HG03045 (cell line): ENCODE measurements around the gene CADPS.

ENCODE experiments used
- ATAC-seq: cut with Tn5 transposase; IDR thresholded peaks from one replicate; pipeline ENCODE4 v1.9.1; 2021; ENCODE audit warnings: mild to moderate bottlenecking, moderate library complexity; ENCODE audit not compliant: unreplicated experiment

The CADPS gene

DNA sequence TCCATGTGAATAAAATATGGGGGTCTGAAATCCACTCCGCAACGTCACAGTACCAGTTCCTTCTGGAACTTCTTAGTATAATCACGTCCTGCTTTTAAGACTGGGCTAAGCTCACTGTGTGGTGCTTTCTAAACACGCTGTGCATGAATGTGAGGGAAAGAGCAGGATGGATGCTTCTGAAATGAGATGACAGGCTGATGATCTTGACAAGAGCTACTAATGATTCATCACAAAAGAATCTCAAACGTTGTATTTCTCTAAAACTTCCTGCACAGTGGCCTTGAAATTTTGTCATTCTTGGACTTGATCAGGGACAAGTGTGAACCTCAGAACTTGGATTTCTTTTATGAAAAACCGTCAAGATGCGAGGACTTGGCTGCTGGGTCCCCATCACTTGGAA is 221.4 kb downstream of the CADPS start:
- no peak for ATAC-seq

DNA sequence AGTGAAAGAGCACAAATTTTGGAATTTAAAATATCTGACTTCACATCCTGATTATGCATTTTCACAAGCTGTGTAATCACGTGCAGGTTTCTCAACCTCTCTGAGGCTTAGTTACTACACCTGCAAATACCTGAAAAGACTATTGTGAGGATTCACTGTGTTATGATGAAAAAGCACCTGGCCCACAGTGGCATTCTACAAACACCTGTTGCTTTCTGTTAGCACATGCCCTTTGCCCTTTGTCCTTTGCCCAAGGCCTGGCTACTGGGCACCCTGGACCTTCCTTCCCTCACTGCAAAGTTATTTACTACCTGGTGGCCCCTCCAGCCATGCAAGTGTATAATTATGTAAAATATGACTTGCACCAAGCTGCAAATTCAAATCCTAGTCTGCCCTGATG is 227.5 kb downstream of the CADPS start:
- ATAC-seq: no peak

DNA sequence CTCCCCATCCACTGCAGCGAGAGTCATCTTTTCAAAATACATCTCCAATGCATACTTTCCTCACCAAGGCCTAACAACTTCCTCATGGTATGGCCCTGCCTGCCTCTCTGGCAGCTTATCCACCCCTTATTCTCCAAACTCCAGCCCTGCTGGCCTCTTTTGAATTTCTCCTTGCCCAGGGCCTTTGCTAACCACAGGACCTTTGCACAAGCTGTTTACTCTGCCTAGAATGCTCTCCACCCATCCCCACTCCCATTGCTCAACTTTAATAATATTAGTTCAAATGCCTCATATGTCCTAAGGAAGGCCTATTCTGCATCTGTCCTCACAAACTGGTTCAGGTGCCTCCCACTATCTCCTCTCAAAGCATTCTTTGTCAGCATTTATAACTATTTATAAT is 230.7 kb downstream of the CADPS start:
- no peak for ATAC-seq

DNA sequence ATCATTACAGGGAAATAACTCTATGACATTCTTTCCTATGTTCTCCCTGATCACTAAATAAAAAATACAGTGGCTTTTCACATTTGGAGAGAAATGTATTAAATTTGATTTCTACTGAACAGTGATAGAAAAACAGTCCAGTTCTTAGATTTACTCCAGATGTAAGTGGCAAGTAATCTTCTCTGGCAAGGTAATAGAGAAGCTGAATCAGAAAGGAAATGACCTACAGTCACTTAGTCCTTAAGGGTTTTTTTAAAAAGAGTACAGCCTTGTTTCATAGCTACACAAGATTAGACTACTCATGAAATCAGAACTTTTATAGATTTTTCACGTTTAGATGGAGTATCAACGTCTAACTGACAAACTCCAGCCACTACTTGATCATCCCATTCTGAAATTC is 236.9 kb downstream of the CADPS start:
- ATAC-seq: no peak

DNA sequence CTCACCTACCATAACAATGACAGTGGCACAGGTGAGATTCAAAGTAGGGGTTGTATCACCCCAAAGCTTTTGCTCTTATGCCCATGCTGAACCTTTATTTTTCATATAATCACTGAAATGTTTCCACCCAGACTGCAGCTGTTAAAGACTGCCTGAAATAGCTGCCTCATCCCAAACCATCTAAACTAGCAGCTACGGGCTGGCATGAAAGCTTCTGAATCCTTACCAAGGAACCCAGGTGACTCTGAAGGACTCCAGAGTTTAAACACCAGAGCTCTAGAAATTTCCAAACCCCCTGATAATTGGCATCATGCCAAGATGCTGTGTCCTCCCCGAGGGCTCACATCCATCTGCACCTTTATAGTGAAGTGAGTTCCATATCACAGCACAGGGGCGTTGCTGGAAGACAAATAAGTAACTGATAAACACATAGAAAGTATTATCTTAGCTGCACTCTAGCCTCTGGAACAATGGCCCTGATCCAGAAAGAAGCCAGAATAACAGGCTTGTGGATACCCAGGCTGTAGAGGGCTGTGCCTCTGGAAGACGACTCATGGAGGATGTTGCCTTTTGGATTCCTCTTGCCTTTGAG is 238.9 kb downstream of the CADPS start:
- ATAC-seq: no peak

DNA sequence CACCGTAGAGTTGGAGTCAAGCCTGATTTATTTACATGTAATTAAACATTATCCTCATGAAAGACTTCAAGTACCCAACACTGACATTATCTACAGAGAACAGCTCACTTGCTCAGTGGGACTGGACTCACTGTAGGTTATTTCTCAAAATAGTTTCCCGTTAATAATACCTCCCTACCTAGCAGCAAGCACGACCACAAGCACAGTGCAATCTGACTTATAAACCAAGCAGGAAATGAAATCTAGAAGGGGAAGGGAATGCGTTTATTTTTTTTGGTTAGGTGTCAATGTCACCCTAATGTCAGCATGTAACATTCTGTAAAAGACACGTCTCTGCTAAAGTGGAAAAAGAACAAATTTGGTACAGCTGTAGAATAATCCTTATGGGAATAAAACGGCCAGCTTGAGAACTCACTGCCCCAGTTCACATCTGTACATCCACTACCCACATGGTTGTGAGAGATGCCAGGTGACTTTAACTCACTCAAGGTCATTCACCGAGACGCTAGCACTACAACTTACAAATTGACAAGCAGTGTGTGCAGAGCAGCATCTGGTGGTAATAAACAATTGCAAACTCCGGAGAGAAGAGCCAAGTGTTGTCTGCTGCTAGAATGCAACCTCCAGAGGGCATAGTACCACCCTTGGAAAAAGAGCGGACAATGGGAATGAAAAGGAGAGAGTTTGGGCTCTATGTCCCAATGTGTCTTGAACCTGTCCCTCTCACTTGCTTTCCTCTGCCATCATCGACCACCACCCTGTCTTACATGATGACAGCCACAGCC is 242.5 kb downstream of the CADPS start:
- ATAC-seq: no peak

DNA sequence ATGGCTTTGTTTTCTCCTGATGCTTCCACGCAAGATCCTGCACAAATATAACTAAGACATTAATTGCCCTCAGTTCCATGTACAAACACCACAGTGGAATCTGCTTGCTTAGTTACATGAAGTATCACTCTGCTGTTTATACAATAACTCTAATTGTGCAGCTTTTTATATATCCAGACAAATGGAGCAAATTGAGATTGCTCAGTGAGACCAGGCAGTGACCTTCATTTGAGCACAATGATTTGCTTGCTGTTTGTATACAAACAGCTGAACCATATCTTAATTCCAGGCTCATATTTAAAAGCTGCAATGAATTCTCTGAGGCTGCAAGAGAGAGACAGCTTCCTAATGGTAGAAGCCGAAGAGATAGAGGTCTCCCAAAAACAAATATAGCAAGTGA is 243.7 kb downstream of the CADPS start:
- ATAC-seq: no peak

DNA sequence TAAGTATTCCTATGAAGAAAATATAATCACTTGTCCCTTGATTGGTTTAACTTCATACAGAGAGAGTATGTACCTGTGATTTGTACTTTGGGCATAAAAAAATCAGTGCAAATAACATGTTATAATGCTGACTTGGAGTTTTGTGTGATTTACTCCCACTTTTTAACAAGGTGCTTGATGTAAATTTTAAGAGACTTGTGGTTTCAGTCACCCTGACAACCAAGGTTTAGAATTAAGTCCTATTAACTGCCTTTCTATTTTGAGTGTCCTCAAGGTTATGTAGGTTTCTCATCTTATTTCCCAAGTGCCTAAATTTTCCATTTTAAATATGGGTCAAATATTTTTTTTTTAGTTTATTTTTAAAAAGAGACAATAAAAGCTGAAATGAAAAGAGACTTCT is 244.6 kb downstream of the CADPS start:
- no peak for ATAC-seq

DNA sequence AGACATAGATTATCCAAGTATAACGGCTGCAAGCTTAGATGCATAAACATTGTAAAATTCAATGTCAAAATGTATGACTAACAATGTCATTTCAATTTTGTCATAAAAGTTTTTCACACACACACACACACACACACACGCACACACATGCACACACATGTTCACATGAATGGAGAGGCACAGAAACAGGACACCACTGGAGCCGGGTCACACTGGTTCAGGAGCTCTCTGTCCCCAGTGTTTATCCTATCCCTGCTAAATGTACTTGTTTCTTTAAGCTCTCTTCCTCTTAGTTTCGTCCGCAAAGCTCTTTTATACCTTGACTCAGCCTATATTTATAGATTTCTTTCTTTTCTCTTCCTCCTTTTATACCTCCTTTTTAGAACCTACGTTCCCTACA is 249.9 kb downstream of the CADPS start:
- no peak for ATAC-seq

DNA sequence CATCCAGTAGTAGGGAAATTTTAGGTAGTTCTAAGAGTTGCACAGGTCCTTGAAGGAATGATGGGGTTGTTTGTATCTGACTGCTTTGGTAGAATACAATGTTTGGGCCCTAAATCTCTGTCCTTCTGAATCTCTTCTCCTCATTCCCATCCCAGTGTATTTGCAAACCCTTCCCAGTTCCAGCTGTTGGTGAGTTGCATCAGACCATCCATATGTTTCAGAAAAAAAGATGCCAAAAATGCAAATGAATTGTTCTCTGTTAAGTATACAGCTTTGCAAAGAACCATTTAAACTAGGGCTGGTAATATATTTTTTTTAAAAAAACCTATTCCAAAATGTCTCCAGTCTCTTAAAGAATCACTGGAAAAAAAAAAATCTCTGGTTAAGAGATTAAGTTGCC is 251.0 kb downstream of the CADPS start:
- no peak for ATAC-seq

DNA sequence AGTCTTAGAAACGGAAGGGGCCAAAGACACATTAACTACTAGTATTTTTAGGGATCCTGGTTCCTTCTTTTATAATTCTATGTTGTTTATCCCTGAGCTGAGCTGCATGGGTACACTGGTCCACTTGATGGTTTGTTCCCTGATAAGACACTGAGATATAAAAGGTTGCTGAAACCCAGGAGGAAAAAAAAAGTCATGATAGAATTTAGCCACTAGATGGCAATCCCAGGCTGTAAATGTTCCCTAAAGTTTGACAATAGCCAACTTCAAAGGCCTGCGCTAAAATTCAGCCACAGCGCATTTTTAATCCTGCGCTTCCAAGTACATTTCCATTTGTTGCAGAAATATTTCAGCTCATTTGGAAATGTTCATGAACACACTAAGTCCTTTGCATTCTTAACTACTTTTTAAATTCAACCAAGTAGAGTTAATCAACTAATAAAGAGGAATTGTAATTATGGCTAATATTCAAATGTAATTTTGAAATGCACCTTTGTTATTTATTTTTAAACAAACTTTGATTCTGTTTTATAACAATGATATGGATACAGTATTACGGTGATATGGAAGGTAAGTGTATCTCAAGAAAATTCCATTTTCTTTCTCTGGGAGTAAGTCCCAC is 252.6 kb downstream of the CADPS start:
- ATAC-seq: no peak

DNA sequence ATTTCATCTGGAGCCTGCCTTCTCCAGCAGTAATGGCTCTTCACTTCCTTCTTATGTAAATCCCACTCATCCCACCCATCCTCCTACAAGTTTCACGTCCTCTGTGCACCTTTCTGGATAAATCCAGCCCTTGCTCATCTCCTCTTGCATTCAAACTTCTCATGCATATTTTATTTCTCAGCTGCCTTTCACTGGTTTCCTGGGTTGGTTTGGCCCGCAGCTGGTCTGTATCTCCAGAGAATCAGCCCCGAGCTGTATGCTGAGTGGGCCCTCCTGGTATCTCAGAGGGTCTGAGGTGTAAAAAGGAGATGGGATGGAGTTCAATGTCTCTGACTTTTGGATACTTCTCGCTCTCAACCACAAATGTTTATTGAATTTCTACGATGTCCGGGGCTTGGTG is 253.3 kb downstream of the CADPS start:
- no peak for ATAC-seq

DNA sequence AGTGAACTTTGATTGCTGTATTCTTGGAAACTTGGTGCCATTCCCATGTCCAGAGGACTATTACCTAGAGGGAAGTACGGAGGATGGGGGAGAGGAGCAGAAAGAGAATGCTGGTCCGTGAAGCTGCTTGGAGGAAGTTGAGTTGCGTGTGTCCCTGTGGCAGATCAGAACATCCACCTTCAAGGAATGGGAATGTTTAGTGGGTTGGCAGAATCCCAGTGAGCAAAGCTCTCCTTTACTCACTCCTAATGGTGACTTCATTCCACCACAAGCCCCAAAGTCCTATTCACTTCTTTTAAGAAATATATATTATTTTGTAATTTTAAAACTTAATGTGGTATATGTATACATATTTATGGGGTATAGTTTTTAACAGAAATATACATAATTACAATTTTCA is 254.0 kb downstream of the CADPS start:
- no peak for ATAC-seq

DNA sequence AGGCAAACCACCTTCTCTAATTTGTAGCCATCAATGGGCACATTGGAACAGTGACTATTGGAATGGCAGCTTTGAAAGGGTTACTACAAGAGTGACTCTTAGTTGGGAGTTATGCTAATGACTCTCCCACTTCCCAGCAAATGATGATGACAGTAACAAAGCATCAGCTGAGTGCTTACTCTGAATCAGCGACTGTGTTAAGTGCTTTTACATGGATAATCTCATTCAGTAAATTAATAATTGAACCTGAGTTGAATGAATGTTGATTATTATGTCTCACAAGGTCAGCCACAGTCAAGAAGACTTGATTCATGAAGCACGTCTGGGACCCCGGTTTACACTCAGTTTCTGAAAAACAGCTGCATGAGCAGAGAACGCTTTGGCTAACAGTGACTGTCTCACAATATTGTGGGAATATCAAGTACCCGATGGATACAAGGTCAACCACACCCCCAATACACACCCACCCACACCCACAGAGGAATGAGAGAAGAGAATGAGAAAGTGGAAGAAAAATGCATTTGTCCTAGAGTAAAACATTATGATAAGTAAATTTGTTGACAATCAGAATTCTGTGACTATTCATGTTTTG is 259.9 kb downstream of the CADPS start:
- ATAC-seq: no peak

DNA sequence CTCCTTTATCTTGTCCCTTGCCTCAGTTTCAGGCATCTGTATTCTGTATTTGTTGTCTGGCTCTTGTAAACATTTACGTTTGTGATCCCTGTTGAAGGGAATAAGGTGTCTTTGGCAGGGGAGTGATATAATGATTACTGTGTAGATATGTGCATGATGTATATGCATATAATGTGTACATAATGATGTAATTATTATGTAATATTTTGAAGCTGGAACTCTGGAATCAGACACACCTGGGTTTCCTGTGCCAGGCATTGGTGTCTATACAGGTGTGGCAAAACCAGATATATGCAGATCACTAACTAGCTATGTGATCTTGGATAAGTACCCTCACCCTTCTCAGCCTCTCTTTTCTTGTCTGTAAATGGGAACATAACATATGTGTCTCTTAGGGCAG is 260.7 kb downstream of the CADPS start:
- no peak for ATAC-seq

DNA sequence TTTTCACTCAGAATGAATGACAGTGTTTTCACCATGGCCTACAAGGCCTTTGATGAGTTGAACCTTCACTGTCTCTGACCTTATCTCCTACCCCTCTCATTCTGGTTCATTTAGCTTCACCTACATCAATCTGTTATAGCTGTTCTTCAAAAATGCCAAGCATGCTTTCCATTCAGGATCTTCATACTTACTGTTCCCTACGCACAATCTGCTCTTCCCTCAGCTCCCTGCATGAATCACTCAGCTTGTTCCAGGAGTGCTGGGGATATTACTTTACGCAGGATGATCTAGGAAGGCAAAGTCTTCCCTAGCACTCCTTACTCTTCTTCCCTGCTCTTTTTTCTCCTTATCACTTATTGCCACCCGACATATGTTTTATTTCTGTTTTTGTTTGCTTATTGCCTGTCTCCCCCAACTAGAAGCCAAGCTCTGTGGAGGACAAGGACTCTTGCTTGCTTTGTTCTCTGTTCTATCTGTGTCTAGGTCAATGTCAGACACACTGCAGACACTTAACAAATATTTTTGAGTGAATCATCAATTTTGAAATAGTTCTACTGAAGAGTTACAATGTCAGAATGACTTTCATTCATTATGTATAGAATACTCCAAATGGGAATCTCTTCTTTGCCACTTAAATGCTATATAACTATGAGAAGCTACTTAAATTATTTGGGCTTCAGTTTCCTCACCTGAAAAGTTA is 263.5 kb downstream of the CADPS start:
- no peak for ATAC-seq

DNA sequence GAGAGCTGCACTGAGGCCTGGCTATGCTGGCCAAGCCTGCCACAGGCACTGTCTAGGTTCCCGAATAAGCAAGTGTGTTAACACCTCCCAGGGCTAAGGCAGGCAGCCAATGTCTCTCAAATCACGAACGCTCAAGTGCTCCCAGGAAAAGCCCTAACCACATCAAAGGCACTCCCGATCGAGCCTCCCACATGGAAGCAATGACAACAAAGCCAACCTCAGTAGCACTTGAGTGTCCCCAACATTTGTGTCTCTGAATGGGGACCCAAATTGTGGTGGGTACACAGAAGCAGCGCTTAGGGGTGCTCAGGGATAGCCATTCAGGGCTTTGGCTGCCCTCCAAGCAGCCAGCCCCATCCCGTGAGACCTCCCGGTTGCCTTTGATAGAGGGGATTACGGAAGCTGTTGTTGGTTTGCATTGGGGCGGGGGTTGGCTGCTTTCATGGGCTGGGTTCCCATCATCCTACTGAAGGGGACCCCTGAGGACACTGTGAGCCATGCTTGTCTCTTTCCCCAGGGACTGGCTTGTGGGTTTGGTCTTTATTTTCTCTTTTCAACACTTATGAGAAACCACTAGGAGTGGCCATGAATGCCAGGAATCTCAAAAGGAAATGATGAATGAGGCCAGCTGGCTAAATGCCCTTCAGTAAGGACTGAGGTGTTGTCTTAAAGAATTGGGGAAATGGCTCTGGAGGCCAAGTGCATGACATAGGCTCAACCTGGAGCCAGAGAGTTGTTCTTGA is 267.8 kb downstream of the CADPS start:
- ATAC-seq: no peak

DNA sequence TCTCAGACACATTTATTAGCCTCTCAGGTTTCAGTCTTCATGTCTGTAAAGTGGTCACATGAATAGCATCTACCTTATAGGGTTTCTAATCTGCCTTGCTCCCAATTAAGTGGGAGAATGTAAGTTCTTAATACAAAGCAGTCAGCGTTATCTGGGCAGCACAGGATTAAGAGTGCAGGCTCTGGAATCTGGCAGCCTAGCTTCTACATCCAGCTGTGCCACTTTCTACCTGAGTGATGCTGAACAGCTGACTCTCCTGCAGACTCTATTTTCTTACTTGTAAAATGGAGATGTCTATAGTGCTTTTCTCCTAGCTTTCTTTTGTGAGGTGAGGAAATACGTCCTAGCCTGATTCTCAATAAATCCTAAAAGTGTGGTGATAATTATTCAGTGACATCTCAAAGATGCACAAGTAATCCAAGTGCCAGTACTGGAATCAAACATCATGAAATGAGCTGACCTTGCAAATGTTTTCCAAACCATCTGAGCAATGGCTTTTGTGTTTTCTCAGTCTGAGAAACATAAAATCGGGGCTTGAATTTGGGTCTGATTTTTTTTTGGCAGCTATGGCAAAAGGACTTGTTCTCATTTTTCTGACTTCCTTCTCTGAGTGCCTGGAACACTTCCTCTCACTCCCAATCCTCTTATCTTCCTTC is 269.7 kb downstream of the CADPS start:
- no peak for ATAC-seq

DNA sequence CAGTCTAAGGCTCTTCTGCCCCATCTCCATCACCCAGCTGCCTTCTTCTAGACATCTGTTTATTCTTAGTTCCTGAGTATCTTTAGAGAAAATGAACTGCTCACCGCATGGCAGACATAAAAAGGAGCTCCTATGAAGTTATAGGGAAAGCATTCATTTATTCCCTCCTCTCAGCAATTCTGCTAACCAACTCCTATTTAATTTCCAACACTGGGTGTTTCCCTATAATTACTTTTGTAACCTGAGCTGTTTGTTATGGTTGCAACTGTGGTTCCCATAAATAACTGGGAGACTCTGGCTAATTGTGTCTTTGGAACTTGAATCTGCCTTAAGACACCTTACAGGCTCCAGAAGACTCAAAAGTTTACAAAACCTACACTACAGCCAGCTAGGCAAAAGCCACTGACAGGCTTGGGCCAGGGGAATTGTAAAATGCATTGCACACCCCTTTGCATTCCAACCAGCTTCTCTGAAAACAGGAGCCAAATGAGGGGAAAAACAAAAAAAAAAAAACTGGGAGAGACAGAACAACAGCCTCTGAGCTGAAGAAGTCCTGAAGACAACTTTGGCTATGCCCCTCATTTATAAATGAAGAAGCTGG is 270.4 kb downstream of the CADPS start:
- ATAC-seq: no peak

DNA sequence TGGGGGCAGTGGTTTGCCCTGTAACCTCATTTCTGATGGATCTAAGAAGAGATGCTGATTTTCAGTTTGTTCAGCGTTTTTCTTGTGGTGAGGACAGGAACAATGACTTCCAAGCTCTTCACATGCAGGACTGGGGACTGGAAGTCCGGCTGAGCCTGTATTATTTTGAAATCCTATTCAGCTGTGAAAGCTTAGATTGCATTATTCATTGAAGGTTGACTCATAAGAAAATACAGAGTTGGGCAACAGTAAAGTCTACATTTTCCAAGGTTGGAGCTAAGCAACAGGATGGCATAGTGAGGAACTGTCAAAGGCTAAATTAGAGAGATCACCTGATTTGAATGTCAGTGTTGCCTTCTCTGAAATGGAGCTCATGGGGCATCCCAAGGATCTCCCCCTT is 270.9 kb downstream of the CADPS start:
- ATAC-seq: no peak
